Activated CD8-positive, alpha-beta memory T cell treated with anti-CD3 and anti-CD28 coated beads for 1 hour (primary cell): Measurements from ENCODE around the gene MKLN1.

Source experiments
- DNase-seq, 2 donors: peaks; one replicate each; pipeline ENCODE4 v3.0.0-alpha.2; 2020; ENCODE audit warnings: low read depth in 1 of 2; ENCODE audit errors: extremely low read depth in 1 of 2

The MKLN1 gene

DNA sequence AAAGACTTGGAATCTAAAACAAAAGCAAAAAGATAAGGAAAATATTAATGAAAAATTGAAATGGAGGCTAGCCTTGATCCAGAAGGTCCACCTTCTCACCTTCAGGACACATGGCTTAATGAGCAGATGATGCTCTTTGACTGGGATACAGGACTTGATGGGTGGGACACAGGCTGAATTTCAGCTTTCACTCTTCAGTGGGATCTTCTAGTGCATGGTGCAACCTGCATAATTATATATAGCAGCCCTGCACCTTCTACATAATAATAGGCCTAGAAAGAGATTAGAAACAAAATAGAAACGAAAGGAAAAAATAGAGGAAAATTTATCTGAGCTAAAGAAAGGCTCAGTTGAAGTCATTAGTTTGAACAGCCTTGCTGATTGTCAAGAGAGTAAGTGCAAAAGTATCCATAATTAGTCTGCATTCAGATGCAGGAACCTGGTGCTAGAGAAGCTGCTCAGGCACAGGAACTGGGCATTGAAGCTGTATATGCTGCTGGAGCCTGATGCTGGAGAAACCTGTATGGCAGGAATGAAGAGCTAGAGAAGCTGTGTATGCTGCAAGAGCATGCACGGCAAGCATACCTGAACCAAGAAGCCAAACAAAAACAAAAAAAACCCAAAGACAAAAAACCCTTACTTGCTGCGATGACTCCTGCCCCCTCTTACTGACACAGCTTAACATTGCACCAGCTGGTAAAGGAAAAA is 19.4 kb downstream of the MKLN1 start:
- DNase-seq, result no peak

DNA sequence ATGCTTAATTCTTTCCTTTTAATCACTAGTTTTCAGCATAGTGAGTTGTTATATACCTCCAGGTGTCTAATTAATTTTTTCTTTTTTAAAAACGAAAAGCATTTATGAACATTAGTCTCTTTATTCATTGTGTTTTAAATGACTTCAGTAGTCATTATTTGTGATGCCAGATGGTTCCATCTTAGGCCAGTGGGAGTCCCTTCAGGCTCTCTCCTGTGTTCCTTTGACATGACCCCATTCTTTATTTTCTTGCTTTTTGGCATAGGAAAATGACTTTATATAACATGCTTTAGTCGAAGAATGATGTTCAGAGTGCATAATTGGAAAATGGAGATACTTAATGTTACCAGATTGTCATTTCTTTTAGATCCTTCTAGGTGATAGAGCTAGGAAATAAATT is 24.4 kb downstream of the MKLN1 start:
- no peak for DNase-seq

DNA sequence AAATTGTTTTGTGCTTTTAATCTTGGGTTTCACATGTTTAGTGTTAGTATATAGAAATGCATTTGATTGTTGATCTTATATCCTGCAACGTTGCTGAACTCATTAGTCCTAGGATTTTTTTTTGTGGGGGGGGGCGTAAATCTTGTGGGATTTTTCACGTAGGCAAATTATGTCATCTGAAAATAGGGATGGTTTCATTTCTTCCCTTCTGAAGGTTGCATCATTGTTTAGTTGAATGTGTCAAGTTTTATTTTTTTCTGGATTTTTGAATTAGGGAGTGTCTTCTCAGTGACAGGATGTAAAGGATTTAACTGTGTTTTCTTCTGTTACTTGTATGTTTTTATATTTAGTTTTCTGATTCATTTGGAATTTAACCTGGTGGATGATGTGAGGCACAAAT is 26.7 kb downstream of the MKLN1 start:
- DNase-seq, result no peak

DNA sequence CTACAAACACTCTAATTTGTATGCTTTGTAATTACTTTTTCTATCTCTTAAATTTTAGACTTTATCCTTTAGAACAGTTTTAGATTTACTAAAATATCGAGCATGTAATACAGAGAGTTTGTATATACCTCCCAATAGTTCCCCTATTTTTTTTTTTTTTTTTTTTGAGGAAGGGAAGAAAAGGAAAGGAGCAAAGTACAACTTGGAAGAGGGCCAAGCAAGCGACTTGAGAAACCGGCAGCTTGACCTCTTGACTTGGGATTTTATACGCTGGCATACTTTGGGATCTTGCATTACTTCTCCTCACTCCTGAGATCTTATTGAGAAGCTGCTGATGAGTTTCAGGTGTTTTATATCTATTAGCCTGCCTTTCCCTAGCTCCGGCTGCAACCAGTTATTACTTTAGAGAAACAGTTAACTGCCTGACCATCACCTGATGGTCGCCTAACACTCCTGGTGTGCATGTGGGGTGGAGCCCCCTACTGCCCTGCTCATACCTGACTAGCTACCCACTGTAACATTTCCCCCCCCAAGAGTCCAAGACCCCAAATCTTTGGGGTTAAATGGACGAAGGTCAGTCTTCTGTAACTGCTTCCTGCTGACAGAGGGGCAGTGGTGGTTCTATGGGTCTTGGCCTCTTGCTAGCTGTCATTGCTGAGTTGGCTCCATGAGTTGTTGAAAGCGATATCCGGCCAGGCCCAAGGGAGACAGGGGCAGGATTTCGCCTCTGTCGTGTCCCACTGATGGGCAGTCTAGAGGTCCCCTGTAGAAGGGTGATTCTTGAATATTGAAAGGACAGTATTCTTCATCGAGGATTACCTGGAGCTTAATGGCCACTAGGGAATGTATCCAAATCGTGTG is 28.5 kb downstream of the MKLN1 start:
- no peak for DNase-seq

DNA sequence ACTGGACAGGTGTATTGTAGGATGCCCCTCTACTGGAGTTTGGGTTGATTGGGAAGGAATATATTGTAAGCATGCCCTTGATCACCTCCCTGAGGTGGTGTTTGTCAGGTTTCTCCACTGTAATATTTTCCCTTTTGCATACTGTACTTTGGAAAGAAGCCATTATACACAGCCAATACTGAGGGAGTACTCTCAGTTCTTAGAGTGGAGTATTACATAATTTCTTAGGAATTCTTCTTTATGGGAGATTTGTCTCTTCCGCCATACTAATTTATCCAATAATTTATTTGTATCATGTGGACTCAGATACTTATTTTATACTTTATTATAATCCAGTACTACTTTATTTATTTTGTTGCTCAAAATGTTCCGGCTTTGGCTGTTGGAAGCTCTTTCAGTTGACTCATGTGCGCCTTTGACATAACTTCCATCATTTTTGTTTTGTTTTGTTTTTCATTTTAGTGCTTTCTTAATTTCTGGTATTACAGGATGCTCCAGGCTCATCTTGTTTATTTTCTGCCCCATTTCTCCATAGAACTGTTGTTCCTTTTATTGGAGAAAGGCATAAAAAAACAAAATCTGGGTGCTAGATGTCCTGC is 29.7 kb downstream of the MKLN1 start:
- no peak for DNase-seq

DNA sequence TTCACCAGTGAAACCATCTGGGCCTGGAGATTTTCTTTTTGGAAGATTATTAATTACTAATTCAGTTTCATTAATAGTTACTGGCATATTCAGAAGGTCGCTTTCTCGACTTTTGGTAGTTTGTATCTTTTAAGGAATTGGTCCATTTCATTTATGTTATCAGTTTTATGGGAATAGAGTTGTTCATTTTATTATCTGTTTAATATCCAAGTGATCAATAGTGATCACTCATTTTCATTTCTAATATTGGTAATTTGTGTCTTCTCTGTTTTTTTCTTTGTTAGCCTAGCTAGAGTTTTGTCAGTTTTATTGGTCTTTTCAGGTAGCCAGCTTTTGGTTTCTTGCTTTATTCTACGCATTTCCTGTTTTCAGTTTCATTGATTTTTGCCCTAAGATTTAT is 31.0 kb downstream of the MKLN1 start:
- no peak for DNase-seq

DNA sequence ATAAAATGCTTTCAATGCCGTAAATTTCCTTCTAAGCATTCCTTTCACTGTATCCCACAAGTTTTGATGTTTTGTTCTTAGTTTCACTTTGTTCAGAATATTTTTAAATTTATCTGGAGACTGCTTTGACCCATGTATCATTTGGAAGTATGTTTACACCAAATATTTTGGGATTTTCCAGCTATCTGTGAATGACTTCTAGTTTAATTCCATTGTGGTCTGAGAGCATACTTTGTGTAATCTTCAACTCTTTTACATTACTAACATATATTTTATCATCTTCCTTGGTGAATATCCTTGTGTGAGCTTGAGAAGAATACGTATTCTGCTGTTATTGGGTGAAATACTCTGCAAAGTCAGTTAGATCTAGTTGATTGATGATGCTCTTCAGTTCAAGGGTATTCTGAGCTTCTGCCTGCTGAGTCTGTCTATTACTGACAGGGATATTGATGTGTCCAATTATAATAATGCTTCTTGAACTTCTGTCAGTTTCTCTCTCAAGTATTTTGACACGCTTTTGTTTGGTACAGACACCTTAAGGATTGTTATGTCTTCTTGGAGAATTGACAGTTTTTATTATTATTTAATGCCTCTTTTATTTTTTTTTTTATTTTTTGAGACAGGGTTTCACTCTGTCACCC is 31.6 kb downstream of the MKLN1 start:
- DNase-seq, result no peak

DNA sequence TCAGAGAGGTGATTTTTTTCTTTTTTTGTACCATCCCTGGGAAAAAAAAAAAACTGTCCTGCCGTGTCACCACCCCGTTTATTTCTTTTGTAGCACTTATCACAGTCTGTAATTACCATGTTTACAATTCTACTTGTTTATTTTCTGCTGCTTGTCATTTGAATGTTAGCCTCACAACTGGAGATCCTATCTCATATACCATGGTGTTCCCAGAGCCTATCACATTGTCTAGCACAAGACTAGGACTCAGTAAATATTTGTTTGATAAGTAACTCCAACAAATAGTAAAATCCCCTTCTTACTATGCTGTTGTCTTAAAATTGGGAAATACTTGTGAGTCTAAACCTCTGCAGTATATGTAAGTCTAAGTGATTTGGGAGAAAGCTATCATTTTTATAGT is 36.0 kb downstream of the MKLN1 start:
- no peak for DNase-seq

DNA sequence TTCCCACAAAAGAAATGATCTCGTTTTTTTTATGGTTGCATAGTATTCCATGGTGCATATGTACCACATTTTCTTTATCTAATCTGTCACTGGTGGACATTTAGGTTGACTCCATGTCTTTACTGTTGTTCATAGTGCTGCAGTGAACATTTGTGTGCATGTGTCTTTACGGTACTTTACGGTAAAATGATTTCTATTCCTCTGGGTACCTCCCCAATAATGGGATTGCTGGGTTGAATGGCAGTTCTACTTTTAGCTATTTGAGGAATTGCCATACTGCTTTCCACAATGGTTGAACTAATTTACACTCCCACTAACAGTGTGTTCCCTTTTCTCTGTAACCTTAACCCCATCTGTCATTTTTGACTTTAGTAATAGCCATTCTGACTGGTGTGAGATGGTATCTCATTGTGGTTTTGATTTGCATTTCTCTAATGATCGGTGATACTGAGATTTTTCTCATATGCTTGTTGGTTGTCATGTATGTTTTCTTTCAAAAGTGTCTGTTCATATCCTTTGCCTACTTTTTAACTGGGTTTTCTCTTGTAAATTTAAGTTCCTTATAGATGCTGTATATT is 37.2 kb downstream of the MKLN1 start:
- DNase-seq, result no peak

DNA sequence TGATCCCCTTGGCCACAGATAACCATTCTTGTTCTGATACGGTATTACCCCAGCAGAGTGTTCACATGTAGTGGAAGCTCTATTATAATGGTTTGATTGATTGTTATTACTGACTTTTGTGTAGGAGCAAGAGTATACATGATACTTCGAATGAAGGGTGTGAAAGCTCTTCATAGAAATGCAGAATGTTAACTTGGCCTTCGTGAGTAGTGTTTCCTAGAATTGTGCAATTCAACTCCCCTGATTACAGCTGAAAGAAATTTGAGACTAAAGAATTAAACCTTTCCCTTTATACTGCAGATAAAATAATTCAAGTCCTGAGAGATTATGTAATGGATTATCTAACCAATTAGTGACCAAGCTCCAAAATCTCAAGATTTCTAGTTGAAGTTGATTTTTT is 38.2 kb downstream of the MKLN1 start:
- DNase-seq, result no peak

DNA sequence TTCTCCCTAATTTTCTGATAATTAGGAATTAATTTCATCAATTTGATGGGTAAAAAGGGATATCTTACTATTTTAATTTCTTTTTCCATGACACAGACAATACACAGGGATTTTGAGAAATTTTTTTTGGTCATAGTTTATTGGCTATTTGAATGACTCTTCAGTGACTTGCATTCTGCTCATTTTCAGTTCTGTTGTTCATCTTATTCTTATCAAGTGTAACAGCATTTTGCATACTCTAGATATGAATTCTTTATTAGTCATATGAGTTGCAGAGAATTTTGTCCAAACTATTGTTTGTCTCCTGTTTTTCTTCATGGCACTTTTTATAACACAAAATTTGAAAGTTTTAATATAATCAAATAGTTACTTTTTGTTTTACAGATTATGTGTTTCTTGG is 41.7 kb downstream of the MKLN1 start:
- no peak for DNase-seq

DNA sequence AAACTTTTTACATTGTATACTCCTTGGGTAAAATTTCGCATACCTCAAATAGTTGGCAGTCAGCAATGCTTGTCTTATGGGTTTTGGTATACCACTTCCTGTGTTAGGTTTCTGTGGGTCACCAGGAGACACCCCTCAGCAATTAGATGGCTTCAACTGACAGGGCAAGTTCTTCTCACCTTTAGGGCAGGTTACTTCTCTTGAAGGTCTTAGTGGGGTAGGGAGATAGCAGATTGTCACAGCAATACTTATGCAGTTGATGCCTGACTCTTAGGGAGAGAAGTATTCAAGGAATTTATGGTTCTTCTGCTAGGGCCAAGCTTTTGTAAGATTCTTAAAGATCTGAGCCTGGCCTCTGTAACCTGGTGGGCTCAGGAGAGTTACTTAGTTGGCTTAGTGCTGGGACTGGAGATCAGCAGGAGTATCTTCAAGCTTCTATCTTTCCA is 42.9 kb downstream of the MKLN1 start:
- DNase-seq, result no peak

DNA sequence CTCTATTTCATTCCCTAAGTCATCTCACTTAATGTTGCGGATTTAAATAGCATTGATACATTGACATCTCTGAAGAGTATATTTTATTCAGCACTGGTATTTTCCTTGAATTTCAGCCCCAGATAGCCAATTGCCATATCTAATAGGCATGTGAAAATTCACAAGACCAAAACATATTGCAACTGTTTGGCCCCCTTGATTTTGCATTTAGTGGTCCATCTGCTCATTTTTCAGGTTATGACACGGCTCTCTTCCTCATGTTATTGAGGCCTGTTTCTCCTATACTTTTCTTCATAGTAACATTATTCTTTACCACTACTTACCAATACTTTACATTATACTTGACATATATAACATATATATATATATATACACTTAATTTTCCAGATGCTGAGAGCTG is 43.7 kb downstream of the MKLN1 start:
- DNase-seq, result no peak

DNA sequence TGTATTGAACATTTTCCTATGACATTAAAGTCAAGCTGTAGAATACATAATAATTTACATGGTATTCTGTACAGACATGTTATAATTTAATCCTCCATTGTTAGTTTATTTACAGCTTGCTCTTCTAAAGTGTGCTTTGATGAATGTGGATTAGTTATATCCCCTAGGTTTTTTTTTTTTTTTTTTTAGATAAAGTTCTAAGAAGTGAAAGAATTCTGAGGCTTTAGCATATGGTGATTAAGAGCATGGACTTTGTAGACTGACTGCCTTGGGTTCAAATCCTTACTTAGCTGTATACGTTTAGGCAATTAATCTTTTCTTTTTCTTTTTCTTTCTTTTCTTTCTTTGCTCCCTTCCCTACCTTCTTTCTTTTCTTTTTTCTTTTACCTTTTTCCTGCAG is 44.9 kb downstream of the MKLN1 start:
- DNase-seq, result no peak

DNA sequence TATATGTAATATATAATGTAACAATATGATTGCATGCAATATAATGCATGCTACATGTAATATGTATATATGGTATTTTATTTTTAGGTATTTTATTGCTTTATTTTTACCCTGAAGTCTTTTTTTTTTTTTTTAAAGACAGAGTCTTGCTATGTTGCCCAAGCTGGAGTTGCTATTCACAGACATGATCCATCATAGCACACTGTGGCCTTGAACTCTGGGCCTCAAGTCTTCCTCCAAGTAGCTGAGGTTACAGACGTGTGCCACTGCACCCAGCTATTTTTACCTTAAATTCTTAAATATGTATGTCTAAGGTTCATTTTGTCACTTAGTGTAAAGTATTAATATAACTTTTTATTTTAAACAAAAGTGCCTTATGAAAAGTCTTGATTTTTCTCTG is 47.1 kb downstream of the MKLN1 start:
- DNase-seq, result no peak

DNA sequence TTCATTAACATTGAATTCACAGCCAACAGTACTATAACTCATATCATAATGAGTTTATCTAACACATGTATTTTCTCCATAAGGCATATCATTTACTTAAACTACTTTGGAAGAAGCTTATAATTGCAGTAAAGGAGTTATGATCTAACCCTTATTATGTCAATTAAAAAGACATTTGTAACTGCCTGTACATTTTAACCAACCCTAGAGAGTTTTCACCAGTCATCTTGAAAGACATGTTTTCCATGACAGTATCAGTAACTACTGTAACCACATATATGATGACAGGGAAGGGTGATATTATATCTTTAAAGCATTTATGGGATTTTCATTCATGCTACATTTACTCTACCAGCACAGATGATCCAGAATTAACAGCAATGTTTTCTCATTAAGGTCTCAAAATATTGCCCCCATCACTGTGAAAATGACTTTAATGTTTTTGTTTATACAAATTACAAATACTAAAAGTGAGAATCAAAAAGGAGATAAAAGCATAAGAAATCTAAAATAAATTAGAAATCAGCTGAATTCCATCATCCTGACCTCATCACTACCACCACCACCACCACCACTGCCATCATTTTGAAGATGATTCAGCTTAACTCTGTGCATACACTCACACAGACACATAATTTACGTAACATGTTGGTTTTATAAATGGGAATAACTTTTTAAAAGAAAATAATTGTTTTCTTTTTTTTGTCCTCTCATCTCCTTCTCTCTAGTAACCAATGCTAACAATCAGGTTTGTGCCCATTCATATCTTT is 53.6 kb downstream of the MKLN1 start:
- no peak for DNase-seq

DNA sequence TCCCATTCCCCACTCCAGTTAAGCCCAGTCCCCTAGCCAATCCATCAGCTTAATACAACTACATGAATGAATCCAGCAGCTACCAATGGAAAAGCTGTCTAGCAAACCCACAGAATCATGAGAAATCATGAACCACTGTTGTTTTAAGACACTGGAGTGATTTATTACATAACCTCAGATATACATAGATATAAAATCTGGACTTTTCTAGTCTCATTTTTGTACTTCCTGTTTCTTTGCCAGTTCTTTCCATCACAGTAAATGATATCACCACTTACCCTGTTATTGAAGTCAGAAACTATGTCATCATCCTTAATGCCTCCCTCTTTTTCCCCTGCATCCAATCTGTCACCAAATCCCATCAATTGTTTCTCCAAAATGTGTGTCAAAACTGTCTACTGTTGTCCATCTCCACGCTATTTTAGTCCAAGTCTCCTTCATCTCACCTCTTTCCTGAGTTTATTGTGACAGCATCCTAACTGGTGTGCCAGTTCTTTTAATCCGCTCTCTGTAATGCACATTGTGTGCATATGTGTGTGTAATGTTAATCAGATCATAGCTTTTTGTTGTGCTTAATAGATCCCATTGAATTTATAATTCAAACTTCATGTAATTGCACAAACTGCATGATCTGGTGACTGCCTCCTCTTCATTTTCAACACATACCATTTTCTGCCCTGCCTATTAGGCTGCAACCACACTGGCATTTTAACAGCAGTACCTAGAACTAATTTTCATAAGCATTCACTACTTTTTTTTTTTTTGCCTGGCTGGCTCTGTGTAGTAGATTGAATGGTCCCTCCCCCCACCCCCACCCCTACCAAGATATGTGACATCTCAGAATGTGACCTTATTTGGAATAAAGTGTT is 56.0 kb downstream of the MKLN1 start:
- no peak for DNase-seq

DNA sequence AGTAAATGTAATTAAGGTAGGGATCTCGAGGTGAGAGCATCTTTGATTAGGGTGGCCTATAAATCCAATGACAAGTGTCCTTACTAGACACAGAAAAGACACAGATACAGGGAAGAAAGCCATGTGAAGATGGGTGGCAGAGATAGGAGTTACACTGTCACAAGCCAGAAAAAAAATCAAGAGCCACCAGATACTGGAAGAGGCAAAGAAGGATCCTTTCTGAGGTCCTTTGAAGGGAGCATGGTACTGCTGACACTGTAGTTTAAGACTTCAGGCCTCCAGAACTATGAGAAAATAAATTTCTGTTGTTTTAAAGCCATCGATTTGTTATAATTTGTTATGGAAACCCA is 56.6 kb downstream of the MKLN1 start:
- DNase-seq, result no peak

DNA sequence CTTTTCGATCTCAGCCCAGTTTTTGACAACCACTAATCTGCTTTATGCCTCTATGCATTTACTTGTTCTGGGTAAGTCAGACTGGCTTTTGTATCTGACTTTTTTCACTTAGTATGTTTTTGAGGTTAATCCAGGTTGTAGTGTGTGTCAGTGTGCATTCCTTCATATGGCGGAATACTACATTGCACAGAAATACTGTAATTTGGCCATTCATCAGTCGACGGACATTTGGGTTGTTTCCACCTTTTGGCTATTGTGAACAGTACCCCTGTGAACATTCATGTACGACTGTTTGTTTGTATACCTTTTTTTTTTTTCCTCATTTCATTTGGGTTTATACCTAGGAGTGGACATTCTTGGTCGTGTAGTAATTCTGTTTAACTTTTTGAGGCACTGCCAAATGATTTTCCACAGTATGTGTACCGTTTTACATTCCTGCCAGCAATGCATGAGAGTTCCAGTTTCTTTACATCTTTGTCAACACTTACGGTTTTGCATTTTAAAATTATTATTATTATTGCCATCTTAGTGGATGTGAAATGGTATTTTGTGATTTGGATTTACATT is 57.4 kb downstream of the MKLN1 start:
- no peak for DNase-seq
